Liver (tissue), 9 donors: ENCODE results near the gene TBC1D5. TPM values are rescaled to one million over a fixed set of nuclear protein-coding genes. Genes with fewer than 3 reads are reported as not detected.
A peak's percentile ranks its signal among the peaks of the same experiment; 100 is the strongest.

ENCODE experiments used
- DNase-seq: peaks from one replicate; pipeline ENCODE4 v3.0.0-alpha.2; 2017; ENCODE audit warnings: low spot score
- H3K27ac ChIP-seq, 2 donors: one replicate each; pipeline ENCODE4 v1.7.0; 2013; ENCODE audit warnings: inconsistent platforms in 2 of 2, low read length in 2 of 2, control low read depth in 1 of 2, low read depth in 1 of 2, mild to moderate bottlenecking in 1 of 2
- H3K27me3 ChIP-seq, 4 donors: one replicate each; pipeline versions ENCODE4 v1.6.1 to v1.7.0; 2013; ENCODE audit warnings: low read length in 3 of 4, inconsistent platforms in 1 of 4, mild to moderate bottlenecking in 1 of 4, moderate library complexity in 1 of 4; ENCODE audit not compliant: control insufficient read depth in 4 of 4, insufficient read depth in 4 of 4
- H3K36me3 ChIP-seq, 4 donors: one replicate each; pipeline versions ENCODE4 v1.6.1 to v1.7.0; 2013; ENCODE audit warnings: low read length in 3 of 4, mild to moderate bottlenecking in 3 of 4, low read depth in 1 of 4, moderate library complexity in 1 of 4; ENCODE audit not compliant: control insufficient read depth in 4 of 4, insufficient read depth in 3 of 4
- H3K4me1 ChIP-seq, 4 donors: one replicate each; pipeline versions ENCODE4 v1.6.1 to v1.7.0; 2013; ENCODE audit warnings: low read length in 3 of 4, mild to moderate bottlenecking in 3 of 4, moderate library complexity in 1 of 4; ENCODE audit not compliant: control insufficient read depth in 4 of 4, insufficient read depth in 4 of 4
- H3K4me3 ChIP-seq, 3 donors: one replicate each; pipeline versions ENCODE4 v1.6.1 to v1.7.0; 2013; ENCODE audit warnings: low read length in 3 of 3, control low read depth in 1 of 3, low read depth in 1 of 3, mild to moderate bottlenecking in 1 of 3
- H3K9ac ChIP-seq, 2 donors: one replicate each; pipeline ENCODE4 v1.7.0; 2013; ENCODE audit warnings: low read length in 2 of 2, mild to moderate bottlenecking in 2 of 2, moderate library complexity in 2 of 2, control low read depth in 1 of 2, low read depth in 1 of 2
- H3K9me3 ChIP-seq, 4 donors: one replicate each; pipeline versions ENCODE4 v1.6.1 to v1.7.0; 2013; ENCODE audit warnings: low read length in 3 of 4; ENCODE audit not compliant: control insufficient read depth in 4 of 4
- FOXA1 ChIP-seq: IDR thresholded peaks from 2 replicates; pipeline ENCODE4 v1.6.1; 2016; ENCODE audit warnings: antibody characterized with exemption
- FOXA2 ChIP-seq: IDR thresholded peaks from 2 replicates; pipeline ENCODE4 v1.6.1; 2016; ENCODE audit warnings: antibody characterized with exemption
- GABPA ChIP-seq, 2 donors: IDR thresholded peaks in 1 of 2; conservative IDR thresholded peaks in 1 of 2; 2 replicates each; pipeline ENCODE4 v1.6.1; 2016; ENCODE audit warnings: antibody characterized with exemption in 2 of 2, mild to moderate bottlenecking in 1 of 2, moderate library complexity in 1 of 2
- HNF4G ChIP-seq: IDR thresholded peaks from 2 replicates; pipeline ENCODE4 v1.6.1; 2016; ENCODE audit warnings: antibody characterized with exemption
- JUND ChIP-seq, 2 donors: IDR thresholded peaks; 2 replicates each; pipeline ENCODE4 v1.6.1; 2016; ENCODE audit warnings: antibody characterized with exemption in 2 of 2
- NR2F2 ChIP-seq: IDR thresholded peaks from 2 replicates; pipeline ENCODE4 v1.6.1; 2016; ENCODE audit warnings: antibody characterized with exemption
- RAD21 ChIP-seq, 2 donors: IDR thresholded peaks; 2 replicates each; pipeline ENCODE4 v1.6.1; 2016; ENCODE audit warnings: antibody characterized with exemption in 2 of 2, mild to moderate bottlenecking in 2 of 2
- RXRA ChIP-seq, 2 donors: IDR thresholded peaks; 2 replicates each; pipeline ENCODE4 v1.6.1; 2017 to 2018; ENCODE audit warnings: antibody characterized with exemption in 2 of 2, mild to moderate bottlenecking in 1 of 2
- SP1 ChIP-seq: IDR thresholded peaks from 2 replicates; pipeline ENCODE4 v1.6.1; 2018; ENCODE audit warnings: antibody characterized with exemption, mild to moderate bottlenecking
- TAF1 ChIP-seq: conservative IDR thresholded peaks from 2 replicates; pipeline ENCODE4 v1.6.1; 2016; ENCODE audit warnings: antibody characterized with exemption, mild to moderate bottlenecking
- YY1 ChIP-seq: IDR thresholded peaks from 2 replicates; pipeline ENCODE4 v1.6.1; 2016; ENCODE audit warnings: antibody characterized with exemption, mild to moderate bottlenecking
- WGBS: extraction: QIAGEN DNeasy Blood & Tissue Kit; methylation state at CpG from one replicate; pipeline ENCODE4 v1.1.7; 2013; 5-methylcytosine and 5-hydroxymethylcytosine counted together
- polyA plus RNA-seq, 2 donors: library from polyadenylated mRNA; stranded (reverse) in 1 of 2; unstranded in 1 of 2; fragments of 200-250 nt in 1 of 2; fragments of >200 nt in 1 of 2; fragmentation: Nextera tagmentation in 1 of 2; extraction: Ambion mirVana in 1 of 2; gene quantifications; one replicate each; pipeline versions ENCODE4 v1.2.1 to v1.2.3, GENCODE V29; 2013 to 2015
- total RNA-seq, 2 donors: library from RNA; depleted of rRNA; stranded (reverse); fragments of >200 nt; gene quantifications; one replicate each; pipeline ENCODE4 v1.2.3, GENCODE V29; 2014
- TF ChIP-seq, protein P1 (sequence below): IDR thresholded peaks from 2 replicates; pipeline ENCODE4 v1.6.1; 2016; ENCODE audit warnings: antibody characterized with exemption
- TF ChIP-seq, protein P2 (sequence below): IDR thresholded peaks from 2 replicates; pipeline ENCODE4 v1.6.1; 2016; ENCODE audit warnings: antibody characterized with exemption
- TF ChIP-seq, protein P3 (sequence below): IDR thresholded peaks from 2 replicates; pipeline ENCODE4 v1.6.1; 2016; ENCODE audit warnings: antibody characterized with exemption
- TF ChIP-seq, protein P4 (sequence below): IDR thresholded peaks from 2 replicates; pipeline ENCODE4 v1.6.1; 2016; ENCODE audit warnings: antibody characterized with exemption, mild to moderate bottlenecking
- TF ChIP-seq, protein P5 (sequence below): fragments of 150-350 bp; IDR thresholded peaks from 2 replicates; pipeline ENCODE4 v1.5.1; 2017; ENCODE audit warnings: improper control_type of control experiment, low read depth, low read length; ENCODE audit not compliant: missing input control
- donor health status: healthy.
- donor health status: healthy.
- donor health status: healthy.
- donor health status: healthy.
- donor health status: healthy.

Gene TBC1D5
- total and polyA plus RNA-seq, 4 donors: 9.1 to 45.6 (median 25.6) TPM

DNA sequence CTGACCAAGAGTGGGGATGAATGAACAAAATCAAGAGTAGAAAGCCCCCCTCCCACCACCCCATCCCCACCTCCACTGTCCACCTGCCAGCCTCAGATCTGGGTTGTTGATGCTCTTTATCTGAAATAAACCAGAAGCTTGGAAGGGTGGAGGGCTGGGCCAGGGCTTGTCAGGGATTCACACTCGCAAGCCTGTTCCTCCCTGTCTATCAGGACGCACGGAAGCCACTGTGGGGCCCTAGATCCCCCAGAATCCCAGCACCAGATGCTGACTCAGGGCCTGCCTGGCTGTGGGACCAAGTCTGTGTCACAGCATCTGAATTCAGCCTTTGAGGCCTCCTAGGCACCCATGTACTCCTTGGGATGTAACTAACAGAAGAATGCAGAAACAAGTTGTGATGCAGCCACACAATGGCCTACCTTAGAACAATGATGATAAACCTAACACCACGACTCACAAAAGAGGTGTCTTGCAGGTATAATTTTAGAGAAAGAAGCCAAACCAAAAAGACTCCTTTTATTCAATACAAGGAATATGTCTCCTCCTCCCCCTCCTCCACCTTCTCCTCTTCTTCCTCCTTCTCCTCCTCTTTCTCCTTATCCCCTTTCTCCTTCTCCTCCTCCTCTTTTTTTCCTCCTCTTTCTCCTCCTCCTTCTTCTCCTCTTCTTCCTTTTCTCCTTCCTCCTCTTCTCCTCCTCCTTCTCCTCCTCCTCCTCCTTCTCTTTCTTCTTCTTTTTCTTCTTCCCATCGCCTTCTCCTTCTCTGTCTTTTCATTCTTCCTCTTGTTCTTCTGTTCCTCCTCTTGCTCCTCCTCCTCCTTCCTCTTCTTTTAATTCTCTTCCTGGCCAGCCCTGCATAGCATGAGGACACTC, 623.0 kb downstream of the TBC1D5 start (continued):
- TF ChIP-seq, protein P1, sequence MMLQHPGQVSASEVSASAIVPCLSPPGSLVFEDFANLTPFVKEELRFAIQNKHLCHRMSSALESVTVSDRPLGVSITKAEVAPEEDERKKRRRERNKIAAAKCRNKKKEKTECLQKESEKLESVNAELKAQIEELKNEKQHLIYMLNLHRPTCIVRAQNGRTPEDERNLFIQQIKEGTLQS: no peak
- TF ChIP-seq RAD21 (IDR thresholded peaks at IDR 0.05) (no peak), JUND (IDR thresholded peaks at IDR 0.05) (no peak)

DNA sequence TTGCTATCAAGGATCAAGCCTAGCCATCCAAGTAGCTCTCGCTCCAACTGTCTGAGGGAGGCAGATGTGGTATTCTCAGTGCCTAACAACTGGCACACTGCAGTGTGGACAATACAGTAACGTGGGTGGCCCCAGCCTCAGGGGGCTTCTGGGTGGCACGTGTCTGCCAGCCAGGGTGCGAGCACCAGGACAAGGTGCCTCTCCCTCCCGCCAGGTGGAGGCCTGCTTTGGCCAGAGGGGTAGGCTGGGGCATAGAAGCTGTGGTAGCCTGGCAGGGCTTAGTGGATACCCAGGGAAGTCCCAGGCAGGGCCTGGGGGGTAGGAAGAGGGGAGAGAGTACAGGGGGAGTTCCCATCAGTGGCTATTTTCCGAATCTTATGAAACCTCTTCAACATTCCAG, 623.7 kb downstream of the TBC1D5 start:
- Histone ChIP-seq H3K4me1 (no peaks in the 10 kb centered on the region), H3K9me3 (peaks cover 0 to 2% (median 0%) of the 10 kb centered on the region in 4 donors), H3K9ac (no peak overlapping the region), H3K27ac (no peak overlapping the region), H3K27me3 (no peaks in the 10 kb centered on the region), H3K36me3 (no peaks in the 10 kb centered on the region), H3K4me3 (no peak overlapping the region)
- TF ChIP-seq FOXA1 (no peak), SP1 (no peak), FOXA2 (no peak)
- TF ChIP-seq, protein P1: no peak
- TF ChIP-seq, protein P2, sequence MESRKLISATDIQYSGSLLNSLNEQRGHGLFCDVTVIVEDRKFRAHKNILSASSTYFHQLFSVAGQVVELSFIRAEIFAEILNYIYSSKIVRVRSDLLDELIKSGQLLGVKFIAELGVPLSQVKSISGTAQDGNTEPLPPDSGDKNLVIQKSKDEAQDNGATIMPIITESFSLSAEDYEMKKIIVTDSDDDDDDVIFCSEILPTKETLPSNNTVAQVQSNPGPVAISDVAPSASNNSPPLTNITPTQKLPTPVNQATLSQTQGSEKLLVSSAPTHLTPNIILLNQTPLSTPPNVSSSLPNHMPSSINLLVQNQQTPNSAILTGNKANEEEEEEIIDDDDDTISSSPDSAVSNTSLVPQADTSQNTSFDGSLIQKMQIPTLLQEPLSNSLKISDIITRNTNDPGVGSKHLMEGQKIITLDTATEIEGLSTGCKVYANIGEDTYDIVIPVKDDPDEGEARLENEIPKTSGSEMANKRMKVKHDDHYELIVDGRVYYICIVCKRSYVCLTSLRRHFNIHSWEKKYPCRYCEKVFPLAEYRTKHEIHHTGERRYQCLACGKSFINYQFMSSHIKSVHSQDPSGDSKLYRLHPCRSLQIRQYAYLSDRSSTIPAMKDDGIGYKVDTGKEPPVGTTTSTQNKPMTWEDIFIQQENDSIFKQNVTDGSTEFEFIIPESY: no peak
- DNase-seq: peak; percentile 22
- WGBS: 90% methylated on average over 6 of the region's 6 CpGs

DNA sequence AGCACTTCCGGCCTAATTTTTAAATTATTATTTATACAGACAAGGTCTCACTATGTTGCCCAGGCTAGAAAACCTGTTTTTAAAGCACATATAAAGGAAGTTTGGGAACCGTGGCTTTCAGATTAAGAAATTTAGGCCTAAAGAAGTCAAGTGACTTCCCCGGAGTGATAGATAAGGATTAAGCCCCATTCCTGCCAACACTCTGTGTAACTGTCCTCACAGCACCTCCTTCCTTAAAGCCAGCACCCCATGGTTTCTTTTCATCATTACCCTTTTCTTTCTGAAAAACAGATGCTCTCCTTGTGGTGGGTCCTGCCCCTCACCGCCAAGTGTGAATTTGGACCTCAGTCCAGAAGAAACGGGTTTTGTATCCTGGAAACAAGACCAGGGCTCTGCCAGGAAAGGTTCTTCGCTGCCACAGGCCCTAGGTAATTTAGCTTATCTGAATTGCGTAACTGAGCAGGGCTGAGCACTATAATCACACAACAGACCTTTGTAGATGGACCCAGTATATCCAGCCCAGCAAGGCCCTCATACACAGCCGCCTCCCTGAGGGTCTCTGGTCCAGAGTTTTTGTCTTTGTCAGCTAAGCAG, 626.3 kb downstream of the TBC1D5 start:
- no peak overlapping the region for H3K27ac ChIP-seq
- no peak for DNase-seq
- TF ChIP-seq JUND (IDR thresholded peaks at IDR 0.05) (no peak), GABPA (IDR thresholded peaks at IDR 0.05 in 1 of 2, conservative IDR thresholded peaks at IDR 0.05 in 1 of 2) (no peak), NR2F2 (no peak), FOXA2 (no peak), RAD21 (IDR thresholded peaks at IDR 0.05) (no peak), YY1 (no peak)
- TF ChIP-seq, protein P3, sequence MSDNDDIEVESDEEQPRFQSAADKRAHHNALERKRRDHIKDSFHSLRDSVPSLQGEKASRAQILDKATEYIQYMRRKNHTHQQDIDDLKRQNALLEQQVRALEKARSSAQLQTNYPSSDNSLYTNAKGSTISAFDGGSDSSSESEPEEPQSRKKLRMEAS: no peak
- no peaks in the 10 kb centered on the region for H3K36me3 ChIP-seq
- 83% methylated on average over 8 of the region's 8 CpGs for WGBS
- no peak overlapping the region for H3K4me3 ChIP-seq
- no peak overlapping the region for H3K9ac ChIP-seq
- no peaks in the 10 kb centered on the region for H3K4me1 ChIP-seq
- no peaks in the 10 kb centered on the region for H3K27me3 ChIP-seq
- no peaks in the 10 kb centered on the region for H3K9me3 ChIP-seq

DNA sequence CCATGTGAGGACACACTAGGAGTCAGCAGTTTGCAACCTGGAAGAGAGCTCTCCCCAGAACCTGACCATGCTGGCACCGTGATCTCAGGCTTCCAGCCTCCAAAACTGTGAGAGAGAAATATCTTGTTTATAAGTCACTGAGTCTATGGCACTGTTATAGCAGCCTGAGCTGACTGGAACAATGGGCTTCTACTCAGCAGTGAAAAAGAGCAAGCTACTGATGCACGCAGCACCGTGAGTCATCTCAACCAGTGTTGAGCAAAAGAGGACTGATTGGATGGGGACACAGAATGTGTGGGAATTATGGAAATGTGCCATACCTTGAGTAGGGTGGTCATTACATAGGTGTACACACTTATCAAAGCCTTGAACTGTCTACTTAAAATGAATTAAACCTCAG, 627.2 kb downstream of the TBC1D5 start:
- WGBS: 96% methylated on average over 3 of the region's 3 CpGs
- Histone ChIP-seq H3K9ac (no peak overlapping the region), H3K27me3 (no peaks in the 10 kb centered on the region), H3K27ac (no peak overlapping the region), H3K4me3 (no peak overlapping the region), H3K4me1 (no peaks in the 10 kb centered on the region), H3K36me3 (no peaks in the 10 kb centered on the region), H3K9me3 (no peaks in the 10 kb centered on the region)
- DNase-seq: no peak
- no peak for TF ChIP-seq NR2F2
- no peak for TF ChIP-seq JUND (IDR thresholded peaks at IDR 0.05)
- no peak for TF ChIP-seq TAF1
- no peak for TF ChIP-seq SP1
- TF ChIP-seq, protein P4, sequence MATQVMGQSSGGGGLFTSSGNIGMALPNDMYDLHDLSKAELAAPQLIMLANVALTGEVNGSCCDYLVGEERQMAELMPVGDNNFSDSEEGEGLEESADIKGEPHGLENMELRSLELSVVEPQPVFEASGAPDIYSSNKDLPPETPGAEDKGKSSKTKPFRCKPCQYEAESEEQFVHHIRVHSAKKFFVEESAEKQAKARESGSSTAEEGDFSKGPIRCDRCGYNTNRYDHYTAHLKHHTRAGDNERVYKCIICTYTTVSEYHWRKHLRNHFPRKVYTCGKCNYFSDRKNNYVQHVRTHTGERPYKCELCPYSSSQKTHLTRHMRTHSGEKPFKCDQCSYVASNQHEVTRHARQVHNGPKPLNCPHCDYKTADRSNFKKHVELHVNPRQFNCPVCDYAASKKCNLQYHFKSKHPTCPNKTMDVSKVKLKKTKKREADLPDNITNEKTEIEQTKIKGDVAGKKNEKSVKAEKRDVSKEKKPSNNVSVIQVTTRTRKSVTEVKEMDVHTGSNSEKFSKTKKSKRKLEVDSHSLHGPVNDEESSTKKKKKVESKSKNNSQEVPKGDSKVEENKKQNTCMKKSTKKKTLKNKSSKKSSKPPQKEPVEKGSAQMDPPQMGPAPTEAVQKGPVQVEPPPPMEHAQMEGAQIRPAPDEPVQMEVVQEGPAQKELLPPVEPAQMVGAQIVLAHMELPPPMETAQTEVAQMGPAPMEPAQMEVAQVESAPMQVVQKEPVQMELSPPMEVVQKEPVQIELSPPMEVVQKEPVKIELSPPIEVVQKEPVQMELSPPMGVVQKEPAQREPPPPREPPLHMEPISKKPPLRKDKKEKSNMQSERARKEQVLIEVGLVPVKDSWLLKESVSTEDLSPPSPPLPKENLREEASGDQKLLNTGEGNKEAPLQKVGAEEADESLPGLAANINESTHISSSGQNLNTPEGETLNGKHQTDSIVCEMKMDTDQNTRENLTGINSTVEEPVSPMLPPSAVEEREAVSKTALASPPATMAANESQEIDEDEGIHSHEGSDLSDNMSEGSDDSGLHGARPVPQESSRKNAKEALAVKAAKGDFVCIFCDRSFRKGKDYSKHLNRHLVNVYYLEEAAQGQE: no peak
- TF ChIP-seq, protein P1: no peak
- no peak for TF ChIP-seq HNF4G
- TF ChIP-seq, protein P5, sequence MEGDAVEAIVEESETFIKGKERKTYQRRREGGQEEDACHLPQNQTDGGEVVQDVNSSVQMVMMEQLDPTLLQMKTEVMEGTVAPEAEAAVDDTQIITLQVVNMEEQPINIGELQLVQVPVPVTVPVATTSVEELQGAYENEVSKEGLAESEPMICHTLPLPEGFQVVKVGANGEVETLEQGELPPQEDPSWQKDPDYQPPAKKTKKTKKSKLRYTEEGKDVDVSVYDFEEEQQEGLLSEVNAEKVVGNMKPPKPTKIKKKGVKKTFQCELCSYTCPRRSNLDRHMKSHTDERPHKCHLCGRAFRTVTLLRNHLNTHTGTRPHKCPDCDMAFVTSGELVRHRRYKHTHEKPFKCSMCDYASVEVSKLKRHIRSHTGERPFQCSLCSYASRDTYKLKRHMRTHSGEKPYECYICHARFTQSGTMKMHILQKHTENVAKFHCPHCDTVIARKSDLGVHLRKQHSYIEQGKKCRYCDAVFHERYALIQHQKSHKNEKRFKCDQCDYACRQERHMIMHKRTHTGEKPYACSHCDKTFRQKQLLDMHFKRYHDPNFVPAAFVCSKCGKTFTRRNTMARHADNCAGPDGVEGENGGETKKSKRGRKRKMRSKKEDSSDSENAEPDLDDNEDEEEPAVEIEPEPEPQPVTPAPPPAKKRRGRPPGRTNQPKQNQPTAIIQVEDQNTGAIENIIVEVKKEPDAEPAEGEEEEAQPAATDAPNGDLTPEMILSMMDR: no peak
- no peak for TF ChIP-seq RXRA (IDR thresholded peaks at IDR 0.05)
